H54 (cell line): Measurements from ENCODE around the gene FGFR2.
"Not testable (repeated sequence)": the region's sequence is repeated elsewhere in the genome, so short reads cannot be mapped to it uniquely, and the experiment has no call there.

Experiments used
- DNase-seq: peaks from one replicate; pipeline ENCODE4 v3.0.0; 2011; ENCODE audit warnings: low spot score, mixed read lengths; ENCODE audit not compliant: insufficient read length
- FAIRE-seq: peaks from 3 replicates; lab custom pipeline; 2011; peaks lifted over from hg19 to GRCh38; lab: Jason Lieb, UNC
- POLR2A ChIP-seq: IDR thresholded peaks from 2 replicates; pipeline ENCODE4 v1.6.1; 2011; ENCODE audit warnings: low read depth, mild to moderate bottlenecking, low read length

Gene FGFR2

GRCh38 chr10:121524157-121524817 is 74.0 kb downstream of the FGFR2 start:
- no peak for TF ChIP-seq POLR2A
- no peak for DNase-seq
- no peak for FAIRE-seq

GRCh38 chr10:121522831-121523230 is 75.4 kb downstream of the FGFR2 start:
- FAIRE-seq (no peak), DNase-seq (no peak)
- no peak for TF ChIP-seq POLR2A

- no peak for FAIRE-seq
- no peak for TF ChIP-seq POLR2A
Measured at GRCh38 chr10:121521794-121522556, 76.3 kb downstream of the FGFR2 start.

GRCh38 chr10:121520526-121520925 is 77.7 kb downstream of the FGFR2 start:
- not testable (repeated sequence) for FAIRE-seq, DNase-seq

More at GRCh38 chr10:121521794-121522556, 76.3 kb downstream of the FGFR2 start:
- no peak for DNase-seq

GRCh38 chr10:121519901-121520493 is 78.2 kb downstream of the FGFR2 start:
- FAIRE-seq = no peak
- no peak for DNase-seq
- TF ChIP-seq POLR2A = no peak

- DNase-seq = no peak
- FAIRE-seq = no peak
- no peak for TF ChIP-seq POLR2A
Measured at GRCh38 chr10:121519411-121519810, 78.8 kb downstream of the FGFR2 start.

- no peak for TF ChIP-seq POLR2A
- FAIRE-seq = no peak
Measured at GRCh38 chr10:121518333-121518732, 79.9 kb downstream of the FGFR2 start.

GRCh38 chr10:121516093-121516865 is 82.0 kb downstream of the FGFR2 start:
- TF ChIP-seq POLR2A = no peak
- FAIRE-seq = no peak
- DNase-seq = no peak

More at GRCh38 chr10:121518333-121518732, 79.9 kb downstream of the FGFR2 start:
- DNase-seq = no peak

- DNase-seq (no peak), FAIRE-seq (no peak)
- no peak for TF ChIP-seq POLR2A
Measured at GRCh38 chr10:121514141-121514865, 83.9 kb downstream of the FGFR2 start.

- FAIRE-seq (no peak), DNase-seq (no peak)
- no peak for TF ChIP-seq POLR2A
Measured at GRCh38 chr10:121511943-121512342, 86.3 kb downstream of the FGFR2 start.

GRCh38 chr10:121511460-121511859 is 86.8 kb downstream of the FGFR2 start:
- no peak for TF ChIP-seq POLR2A
- DNase-seq = no peak
- FAIRE-seq = no peak

GRCh38 chr10:121510201-121510771 is 88.0 kb downstream of the FGFR2 start:
- FAIRE-seq = no peak
- peak; percentile 31 for DNase-seq
- no peak for TF ChIP-seq POLR2A

- no peak for FAIRE-seq
- no peak for DNase-seq
Measured at GRCh38 chr10:121509796-121510195, 88.4 kb downstream of the FGFR2 start.

More at GRCh38 chr10:121509796-121510195, 88.4 kb downstream of the FGFR2 start:
- no peak for TF ChIP-seq POLR2A
